Stimulated activated CD4-positive, alpha-beta T cell treated with anti-CD3 and anti-CD28 coated beads, TNF-alpha, amount 100 ng/mL, for 24 hours (primary cell): ENCODE measurements around the gene G6PC3.
"Not testable (repeated sequence)": the region's sequence is repeated elsewhere in the genome, so short reads cannot be mapped to it uniquely, and the experiment has no call there.

Experiments
- DNase-seq, 3 experiments: peaks; one replicate each; pipeline ENCODE4 v3.0.0-alpha.2; 2020; ENCODE audit warnings: low read depth in 3 of 3

Gene G6PC3

GRCh38 chr17:44084131-44084538 lies 13.6 kb downstream of the G6PC3 start:
- DNase-seq, result peak in 1 of 3 experiments; percentile 36

DNA sequence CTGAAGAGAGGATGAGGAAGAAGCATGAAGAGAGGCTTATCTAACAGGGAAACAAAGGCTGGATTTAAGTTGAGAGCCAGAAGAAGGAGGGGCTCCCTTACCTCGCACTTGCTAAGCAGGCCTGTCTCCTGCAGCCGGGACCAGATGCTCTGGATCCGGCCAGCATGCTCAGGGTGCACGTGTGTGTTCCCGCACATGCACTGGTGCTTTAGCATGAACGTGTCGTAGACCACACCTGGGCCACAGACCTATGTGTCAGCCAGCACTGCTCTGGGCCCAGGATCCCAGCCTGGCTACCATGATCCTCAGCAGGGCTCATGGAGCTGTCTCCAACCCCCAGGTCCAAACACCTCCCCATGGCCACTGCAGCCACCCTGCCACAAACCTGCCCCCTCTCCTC lies 14.4 kb downstream of the G6PC3 start:
- no peak for DNase-seq

- DNase-seq, result no peak
Measured at GRCh38 chr17:44085908-44086307, 15.4 kb downstream of the G6PC3 start.

GRCh38 chr17:44086364-44087311 lies 16.1 kb downstream of the G6PC3 start:
- peak; percentile 43 to 62 (median 47) for DNase-seq

GRCh38 chr17:44087319-44087718 lies 16.8 kb downstream of the G6PC3 start:
- DNase-seq, result no peak

DNA sequence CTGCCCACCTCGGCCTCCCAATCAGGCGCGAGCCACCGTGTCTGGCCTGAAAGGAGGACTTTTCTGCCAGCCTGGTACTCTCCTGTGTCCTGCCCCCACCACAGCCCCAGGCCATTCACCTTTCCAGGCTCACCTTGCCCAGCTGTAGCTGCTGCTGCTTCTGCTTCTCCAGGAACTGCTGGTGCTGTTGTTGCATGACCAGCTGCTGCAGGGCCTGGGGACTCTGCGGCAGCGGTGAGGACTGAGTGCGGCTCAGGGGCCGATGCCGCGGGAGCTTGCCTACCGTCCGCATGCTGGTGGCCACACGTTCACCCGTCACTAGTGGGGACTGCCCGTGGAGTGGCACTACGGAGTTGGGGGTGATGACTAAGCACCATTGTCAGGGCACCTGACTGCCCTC lies 17.7 kb downstream of the G6PC3 start:
- DNase-seq, result no peak

GRCh38 chr17:44091200-44091997 lies 20.9 kb downstream of the G6PC3 start:
- DNase-seq, result no peak

- no peak for DNase-seq
Measured at GRCh38 chr17:44092051-44092450, 21.5 kb downstream of the G6PC3 start.

GRCh38 chr17:44093231-44093900 lies 22.8 kb downstream of the G6PC3 start:
- DNase-seq, result no peak

- no peak for DNase-seq
Measured at GRCh38 chr17:44094701-44095387, 24.3 kb downstream of the G6PC3 start.

- DNase-seq, result no peak
Measured at GRCh38 chr17:44095388-44095646, 24.8 kb downstream of the G6PC3 start.

DNA sequence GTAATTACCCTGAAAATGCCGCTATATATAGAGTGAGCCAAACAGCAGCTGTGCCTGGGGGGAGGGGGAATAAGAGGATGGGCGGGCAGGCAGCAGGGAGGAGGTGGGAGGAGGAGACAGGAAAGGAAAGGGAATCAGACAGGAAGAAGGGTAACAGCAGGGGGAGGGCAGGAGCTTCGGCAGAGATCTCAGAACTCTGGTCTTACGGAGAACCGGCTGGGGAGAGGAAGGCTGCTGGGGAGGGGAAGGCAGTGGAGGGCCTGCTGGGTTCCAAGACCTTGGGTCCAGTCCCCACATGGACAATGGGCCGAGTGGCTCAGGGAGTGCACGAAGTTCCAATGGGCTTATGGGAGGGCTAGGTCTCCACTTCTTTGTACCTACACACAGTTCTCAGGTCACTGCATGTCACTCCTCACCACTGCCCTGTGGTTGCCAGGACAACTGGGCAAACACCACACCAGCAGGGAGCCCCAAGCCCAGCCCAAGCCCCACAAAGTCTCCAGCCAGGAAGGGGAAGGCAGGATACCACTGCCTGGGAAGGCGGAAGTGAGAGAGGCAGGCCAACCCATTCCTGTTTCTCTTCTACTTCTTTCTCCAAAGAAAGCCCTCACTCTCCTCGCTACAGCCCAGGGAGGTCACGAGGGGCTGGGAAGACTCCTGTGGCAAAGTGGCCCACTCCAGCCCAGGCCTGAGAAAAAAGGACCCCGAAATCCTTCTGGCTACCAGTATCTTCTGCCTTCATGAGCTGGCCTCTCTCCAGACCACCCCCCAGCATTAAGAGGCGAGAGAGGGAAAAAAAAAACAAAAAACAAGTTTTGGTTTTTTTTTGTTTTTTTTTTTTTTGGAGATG lies 25.3 kb downstream of the G6PC3 start:
- no peak for DNase-seq

- no peak for DNase-seq
Measured at GRCh38 chr17:44097110-44097958, 26.8 kb downstream of the G6PC3 start.

GRCh38 chr17:44101858-44102257 lies 31.3 kb downstream of the G6PC3 start:
- not testable (repeated sequence) for DNase-seq

GRCh38 chr17:44102849-44103622 lies 32.5 kb downstream of the G6PC3 start:
- DNase-seq, result no peak

DNA sequence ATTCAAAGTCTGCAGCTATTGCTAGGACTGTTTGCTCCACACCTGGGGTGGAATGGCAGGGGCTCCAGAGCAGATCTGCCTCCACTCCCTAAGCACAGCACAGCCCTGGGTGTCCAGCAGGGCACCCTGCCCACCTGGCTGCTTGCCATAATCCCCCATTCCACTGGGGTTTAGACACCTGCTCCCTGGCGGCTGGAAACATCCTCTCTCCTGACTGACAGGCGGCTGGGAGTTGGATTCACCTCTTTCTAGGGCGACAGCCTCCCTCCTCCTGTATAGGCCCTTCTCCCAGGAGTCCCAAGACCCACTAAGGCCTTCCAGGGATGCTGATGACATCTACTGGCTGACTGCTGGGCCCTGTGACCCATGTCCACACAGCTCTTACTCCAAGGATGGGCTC lies 34.9 kb downstream of the G6PC3 start:
- no peak for DNase-seq

GRCh38 chr17:44105941-44106340 lies 35.4 kb downstream of the G6PC3 start:
- no peak for DNase-seq

DNA sequence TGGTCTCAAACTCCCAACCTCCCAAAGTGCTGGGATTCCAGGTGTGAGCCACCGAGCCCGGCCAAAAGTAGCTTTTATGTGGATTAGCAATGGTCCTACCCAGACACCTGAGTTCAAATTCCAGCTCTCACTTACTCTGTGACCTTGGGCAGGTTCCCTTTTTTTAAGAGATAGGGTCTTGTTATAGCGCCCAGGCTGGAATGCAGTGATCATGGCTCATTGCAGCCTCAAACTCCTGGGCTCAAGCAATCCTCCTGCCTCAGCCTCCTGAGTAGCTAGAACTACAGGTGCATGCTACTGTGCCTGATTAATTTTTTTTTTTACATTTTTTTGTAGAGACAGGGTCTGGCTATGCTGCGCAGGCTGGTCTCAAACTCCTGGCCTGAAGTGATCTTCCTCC lies 36.3 kb downstream of the G6PC3 start:
- DNase-seq, result no peak
